AG20443 (cell line): ENCODE data around the gene DIS3L2.
"Not testable (repeated sequence)": the region's sequence is repeated elsewhere in the genome, so short reads cannot be mapped to it uniquely, and the experiment has no call there.

Experiments used
- DNase-seq: peaks from one replicate; pipeline ENCODE4 v3.0.0; 2012; ENCODE audit warnings: low spot score, mixed read lengths

DIS3L2 gene

DNA sequence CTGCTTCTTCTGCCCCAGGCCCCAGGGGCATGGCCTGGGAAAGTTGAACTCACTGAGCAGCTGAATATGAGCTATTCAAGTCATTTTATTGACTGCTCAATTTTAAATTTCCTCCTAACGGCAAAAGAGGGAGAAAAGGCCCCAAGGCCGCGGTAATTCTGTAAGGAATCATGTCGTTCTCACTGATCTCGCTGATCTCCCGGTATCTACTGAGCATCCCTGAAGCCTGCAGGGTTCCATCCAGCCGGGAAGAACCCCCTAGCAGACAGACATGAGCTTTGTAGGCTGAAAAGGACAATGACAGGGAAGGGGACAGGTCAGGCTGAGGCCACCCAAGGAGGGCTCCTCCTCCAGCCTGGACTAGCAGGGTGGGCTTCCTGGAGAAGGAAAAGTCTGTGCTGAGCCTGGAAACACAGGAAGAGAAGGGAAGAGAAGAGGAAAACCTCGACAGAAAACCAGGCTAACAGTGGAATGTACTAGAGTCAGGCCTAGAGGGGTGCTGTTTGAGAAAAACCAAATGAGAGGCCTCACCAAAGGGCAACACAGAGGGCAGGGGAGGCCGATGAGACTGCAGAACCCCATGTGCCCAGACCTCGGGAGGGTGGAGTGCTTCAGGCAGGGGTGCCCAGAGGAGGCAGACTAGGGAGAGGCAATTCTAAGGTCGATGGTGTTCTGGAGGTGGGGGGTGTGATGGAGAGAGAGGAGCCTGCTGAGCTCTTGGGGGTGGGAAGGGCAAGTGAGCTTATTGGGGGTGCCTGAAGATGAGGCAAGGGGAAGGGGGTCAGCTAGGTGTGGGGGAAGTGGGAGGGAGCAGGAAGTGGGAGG lies 32.4 kb upstream of the DIS3L2 start:
- peak; percentile 8 for DNase-seq

DNA sequence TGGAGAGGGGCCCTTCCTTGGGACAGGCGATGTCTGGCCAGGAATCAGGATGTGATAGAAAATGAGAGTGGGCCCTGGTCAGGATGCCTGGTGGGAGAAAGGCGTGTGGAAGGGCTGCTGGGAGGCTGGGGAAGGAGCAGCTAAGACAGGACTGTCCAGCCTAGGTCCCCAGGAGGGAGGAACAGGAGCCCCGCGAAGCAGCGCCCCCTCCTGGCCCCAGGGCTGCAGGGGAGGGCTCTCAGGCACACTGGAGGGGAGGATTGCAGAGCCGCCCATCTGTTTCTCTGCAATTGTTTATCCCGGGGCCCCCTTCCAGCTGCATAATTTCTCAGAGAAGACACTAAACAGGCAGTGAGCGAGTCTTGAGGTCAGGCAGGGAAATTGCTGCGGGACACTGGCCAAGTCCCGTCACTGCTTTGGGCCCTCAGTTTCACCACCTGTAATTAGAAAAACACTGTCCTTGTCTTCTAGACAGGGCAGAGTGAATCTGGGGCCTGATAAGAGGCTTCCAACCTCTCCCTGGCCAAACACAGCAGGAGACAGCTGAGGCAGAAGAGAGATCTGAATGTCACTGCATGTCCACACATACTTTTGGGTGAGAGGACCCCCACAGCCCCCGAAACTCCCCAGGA lies 31.4 kb upstream of the DIS3L2 start:
- peak; percentile 41 for DNase-seq

DNA sequence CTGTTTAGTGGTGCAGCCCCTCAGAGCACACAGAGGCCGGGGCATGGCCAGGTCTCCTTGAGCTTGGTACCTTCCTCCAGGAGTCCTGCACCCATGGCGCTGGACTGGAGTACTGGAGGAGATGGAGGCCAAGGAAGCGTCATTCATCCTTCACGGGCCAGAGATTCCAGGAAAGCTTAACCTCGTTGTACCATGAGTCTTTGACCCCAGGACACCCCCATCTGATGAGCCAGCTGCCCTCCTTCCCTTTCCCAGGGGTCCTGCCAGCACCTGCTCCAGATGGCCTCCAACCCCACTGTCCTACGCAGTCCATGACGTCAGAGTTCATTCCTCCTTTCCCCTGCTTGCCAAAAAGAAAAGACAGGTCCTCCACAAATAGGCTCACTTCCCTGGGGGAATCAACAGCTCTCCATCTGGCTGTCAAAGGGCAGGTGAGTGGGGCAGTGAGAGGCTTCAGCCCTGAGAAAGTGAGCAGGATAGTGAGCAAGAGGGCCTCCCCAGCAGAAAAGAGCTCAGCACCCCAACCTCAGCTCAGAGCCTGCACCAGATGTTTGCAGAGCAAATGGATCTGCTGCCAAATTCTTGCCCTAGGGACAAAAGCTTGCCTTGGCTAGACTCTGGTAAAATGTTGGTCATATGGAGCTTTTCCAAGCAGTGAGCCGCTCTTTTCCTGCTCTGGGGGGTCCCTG lies 30.8 kb upstream of the DIS3L2 start:
- peak; percentile 7 for DNase-seq

DNA sequence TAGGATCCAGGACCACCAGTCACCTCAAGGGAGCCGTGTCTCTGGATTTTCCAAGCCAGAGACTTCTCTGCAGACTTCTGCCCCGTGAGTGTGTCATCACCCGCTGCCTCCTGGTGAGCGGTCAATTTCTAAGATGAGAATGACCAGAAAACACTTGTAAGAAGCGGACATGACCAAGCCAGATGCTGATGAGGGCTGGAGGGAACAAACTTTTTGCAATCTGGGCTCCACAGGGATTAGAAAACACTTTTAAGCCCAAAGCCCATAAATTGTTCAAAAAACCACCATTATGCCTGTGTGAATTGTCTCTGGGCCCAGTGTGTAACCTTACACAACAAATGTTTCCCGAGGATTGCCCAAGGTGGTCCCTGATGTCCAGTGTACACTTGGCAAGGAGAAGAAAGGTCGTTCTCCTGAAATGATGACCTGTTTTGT lies 30.0 kb upstream of the DIS3L2 start:
- DNase-seq, result peak; percentile 7

DNA sequence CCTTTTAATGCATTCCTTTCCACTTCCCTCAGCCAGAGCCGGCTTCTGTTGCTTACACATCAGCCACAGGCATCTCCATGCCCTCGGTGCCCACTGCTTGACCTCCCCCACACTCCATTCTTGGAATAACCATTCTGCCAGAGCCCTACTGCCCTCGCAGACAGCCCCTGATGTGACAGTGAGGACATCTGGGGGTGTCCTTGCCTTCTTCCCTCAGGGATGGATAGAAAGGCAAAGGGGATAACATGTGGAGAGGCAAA lies 28.9 kb upstream of the DIS3L2 start:
- DNase-seq, result no peak

DNA sequence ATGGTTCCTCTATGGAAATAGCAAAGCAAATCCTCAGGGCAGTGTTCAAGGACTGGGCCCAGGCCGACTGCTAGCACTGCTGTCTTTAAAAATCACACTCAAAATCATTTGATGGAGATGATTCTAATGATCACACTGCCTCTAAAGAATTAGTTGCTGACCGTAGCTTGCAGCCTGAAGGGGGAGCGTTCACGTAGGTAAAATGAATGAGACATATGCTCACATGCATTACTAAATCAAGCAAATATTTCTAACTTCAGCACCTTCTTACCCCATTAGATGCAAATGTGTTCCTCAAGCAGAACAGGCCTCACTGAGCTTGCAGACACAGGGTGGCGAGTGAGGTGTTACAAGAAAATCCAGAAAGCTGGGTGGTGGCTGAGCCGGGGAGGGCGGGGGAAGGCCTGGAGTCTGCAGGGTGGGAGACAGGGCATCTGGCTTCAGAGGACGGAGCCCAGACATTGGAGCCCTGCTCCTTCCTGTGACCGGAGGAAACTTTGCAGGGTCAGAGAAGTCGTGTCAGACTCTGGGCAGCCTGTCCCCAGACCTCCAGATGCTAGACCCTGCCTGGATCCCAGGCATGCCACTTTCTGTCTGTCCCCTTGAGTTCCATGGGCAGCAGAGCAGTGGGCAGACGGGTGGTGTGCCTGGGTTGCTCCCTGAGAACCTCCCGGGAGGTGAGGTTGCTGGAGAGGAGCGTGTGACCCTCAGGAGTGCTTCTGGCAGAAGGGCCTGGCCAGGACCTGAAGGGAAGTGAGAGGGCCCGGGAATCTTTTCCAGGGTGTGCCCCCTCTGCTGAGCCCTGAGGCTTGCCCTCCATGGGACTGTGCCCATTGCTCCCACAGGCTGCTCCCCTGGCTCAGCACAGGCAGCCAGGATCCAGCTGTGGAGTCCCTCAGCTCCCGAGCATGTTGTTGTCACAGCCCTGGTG lies 28.3 kb upstream of the DIS3L2 start:
- DNase-seq, result peak; percentile 5

DNA sequence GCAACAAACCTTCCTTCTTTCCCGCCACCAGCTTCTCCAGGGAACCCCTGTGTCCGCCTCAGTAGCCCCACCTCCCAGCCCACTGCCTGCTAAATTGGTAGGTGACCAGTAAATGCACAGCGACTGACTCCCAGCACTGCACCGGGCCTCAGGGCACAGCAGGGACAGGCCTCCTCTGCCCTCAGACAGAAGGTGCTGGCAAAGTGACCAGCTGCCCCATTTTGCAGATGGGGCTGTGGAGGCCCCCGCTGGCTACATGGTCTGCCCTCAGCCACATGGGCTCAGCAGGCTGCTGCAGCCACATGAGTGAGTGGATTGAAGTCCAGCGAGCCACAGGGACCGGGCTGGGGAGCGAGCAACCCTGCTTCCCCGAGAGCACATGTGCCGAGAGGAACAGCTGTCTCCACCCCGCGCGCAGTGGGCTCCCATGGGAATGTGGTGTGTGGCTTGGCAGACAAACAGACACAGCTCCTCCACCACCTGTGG lies 27.6 kb upstream of the DIS3L2 start:
- DNase-seq, result peak; percentile 46

DNA sequence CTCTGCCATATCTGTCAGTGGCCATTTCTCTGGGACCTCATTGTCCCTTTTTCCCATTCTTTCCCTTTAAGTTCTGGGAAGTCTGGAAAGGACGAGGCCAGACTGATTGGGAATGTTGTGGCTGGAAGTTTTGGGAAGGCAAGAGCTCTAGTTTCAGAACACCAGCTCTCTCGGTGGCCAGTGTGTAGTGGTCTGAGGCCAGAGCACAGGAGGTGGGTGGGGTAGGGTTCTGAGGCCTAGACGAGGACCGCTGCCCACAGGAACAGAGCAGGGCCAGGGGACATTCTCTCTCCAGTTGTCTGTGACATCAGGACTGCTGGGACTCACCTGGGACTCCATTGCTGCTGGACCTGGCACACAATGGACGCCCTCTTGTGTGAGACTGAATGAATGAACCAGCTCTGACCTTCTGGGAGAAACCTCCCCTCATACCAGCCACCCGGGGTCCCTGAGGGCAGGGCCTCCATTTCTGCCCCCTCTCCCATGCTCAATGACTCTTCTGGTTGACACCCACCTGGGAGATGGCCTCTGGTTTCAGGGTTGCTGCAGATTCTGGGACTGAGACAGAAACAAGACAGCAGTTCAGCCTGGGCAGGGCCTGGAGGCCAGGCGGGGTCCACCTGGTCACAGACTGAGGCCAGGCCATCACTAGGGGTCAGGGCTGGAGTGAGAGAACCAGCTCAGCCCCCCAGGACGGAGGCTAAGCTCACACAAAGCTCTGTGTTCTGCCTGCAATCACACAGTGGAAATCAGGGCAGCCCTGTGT lies 26.9 kb upstream of the DIS3L2 start:
- peak; percentile 4 for DNase-seq

DNA sequence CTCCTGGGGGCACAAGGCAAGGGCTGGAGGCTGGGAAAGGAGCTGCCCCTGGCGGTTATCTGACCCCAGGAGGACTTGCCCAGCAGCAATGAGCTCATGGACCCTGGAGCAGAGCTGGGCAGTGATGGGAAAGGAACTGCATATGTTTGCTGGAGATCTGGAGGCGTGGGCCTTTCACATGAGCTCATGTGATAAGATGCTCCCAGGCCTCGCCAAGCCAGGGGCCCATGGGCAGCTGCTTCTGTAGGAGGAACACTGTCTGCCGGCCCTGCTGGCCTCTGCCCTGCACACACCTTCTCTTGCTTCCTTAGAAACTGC lies 26.3 kb upstream of the DIS3L2 start:
- peak; percentile 8 for DNase-seq

DNA sequence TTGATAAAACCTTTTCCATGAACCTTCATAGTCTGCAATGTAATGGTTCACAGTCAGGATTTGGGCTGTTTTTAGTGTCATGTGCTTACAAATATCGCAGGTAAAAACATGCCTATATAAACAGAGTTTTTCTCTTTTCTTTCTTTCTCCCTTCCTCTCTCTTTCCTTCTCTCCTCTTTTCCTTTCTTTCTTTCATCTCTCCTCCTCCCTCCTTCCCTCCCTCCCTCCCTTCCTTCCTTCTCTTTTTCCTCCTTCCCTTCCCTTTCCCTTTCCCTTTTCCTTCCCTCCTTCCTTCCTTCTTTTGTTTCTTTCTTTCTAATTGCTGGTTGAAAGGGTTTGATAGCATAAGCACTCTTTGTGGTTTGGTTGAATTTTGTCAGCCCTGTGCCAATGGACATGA lies 25.7 kb upstream of the DIS3L2 start:
- no peak for DNase-seq

DNA sequence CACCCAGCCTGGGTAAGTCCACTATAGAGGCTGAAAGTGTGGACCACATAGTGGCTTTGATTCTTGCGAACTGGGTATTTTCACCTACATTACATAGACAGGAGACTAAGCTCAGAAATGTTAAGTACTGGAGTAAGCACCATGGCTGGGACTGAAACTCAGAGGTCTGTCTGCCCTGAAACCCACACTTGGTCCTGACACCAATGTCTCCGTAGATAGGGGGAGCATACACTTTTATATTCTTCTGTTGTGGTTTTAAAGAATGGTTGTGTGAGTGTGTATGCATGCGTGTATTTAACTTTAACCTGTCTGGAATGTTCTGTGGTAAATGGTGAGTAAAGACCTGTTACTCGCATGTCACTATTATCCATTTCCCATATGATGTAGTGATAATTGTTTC lies 25.0 kb upstream of the DIS3L2 start:
- peak; percentile 3 for DNase-seq

DNA sequence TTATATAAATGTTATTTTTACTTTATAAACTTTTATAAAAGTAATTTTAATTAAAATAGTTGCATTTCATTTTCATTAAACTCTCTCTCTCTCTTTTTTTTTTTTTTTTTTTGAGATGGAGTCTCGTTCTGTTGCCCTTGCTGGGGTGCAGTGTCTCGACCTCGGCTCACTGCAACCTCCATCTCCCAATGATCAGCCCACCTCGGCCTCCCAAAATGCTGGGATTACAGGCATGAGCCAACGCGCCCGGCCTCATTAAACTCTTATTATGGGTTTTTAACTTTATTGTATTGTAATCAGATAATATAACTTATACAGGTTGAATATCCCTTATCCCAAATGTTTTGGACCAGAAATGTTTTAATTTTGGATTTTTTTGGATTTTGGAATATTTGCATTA lies 24.5 kb upstream of the DIS3L2 start:
- no peak for DNase-seq

DNA sequence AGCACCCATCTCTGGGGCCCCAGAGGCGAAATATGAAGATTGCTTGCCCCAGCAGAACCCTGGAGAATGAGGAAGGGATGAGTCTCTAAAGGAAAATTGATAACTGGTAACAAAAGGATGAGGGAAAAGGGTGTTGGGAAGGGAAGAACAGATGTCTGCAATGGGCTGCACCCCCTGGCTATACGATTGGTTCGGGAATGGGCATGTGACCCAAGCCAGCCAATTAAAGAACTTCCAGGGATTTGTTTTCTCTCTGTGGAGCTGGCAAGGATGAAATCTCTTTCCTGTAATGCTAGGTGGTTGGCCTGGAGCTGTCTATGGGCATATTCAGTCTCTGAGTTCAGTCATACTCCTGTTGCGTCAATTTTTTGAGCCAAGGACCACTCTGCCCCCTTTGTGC lies 22.5 kb upstream of the DIS3L2 start:
- peak; percentile 2 for DNase-seq

DNA sequence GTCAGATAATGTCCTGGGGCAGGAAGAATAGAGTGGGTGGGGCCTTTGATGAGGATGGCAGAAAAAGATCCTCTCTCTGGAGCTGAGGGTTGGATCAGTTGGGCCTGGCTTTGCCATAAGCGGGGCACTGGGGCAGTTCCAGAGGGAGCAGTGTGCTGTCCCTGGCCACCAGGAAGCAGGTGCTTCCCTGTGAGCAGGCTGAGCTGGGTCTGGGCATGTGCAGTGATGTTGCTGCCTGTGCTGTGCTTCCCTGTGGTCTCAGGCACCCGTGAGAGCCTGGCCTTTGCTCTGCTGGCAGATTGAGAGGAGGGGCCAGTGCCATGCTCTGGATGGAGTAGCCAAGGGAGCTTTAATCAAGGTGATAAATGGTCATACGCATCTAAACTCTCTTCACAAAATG lies 20.7 kb upstream of the DIS3L2 start:
- no peak for DNase-seq

DNA sequence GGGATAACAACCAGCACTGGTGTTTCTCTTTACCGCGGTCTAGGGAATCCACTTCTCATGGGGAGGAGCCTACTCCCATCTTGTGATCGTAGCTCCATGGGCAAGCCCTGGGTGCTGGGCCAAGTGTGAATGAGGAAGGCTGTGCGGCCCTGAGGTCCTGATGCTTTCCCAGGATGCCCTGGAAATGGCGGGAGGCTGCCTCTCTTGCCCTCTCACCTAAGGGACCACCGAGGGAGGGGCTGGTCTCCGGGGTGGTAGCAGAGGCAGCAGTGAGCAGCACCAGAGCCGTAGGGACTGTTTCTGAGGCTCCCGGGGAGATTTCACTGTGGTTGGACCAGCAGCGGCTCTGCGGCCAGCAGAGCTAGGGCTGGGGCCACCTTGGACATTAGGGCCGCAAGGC lies 19.8 kb upstream of the DIS3L2 start:
- no peak for DNase-seq

DNA sequence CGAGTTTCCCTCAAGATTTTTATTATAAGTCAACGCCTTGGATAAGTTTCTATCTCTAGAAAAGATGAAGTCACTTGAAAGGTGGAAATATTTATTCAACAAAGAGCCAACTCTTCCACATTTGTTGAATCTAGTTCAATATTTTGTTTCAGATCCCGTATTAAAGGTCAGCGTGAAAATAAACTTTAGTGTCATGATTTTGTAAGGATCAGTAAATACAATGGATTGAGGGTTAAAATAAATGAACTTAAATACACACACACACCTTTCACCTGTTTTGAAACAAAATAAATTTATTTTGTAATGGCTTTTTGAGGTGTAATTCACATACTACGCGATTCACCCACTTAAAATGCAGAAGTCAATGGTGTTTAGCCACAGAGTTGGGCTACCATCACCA lies 19.3 kb upstream of the DIS3L2 start:
- DNase-seq, result no peak

DNA sequence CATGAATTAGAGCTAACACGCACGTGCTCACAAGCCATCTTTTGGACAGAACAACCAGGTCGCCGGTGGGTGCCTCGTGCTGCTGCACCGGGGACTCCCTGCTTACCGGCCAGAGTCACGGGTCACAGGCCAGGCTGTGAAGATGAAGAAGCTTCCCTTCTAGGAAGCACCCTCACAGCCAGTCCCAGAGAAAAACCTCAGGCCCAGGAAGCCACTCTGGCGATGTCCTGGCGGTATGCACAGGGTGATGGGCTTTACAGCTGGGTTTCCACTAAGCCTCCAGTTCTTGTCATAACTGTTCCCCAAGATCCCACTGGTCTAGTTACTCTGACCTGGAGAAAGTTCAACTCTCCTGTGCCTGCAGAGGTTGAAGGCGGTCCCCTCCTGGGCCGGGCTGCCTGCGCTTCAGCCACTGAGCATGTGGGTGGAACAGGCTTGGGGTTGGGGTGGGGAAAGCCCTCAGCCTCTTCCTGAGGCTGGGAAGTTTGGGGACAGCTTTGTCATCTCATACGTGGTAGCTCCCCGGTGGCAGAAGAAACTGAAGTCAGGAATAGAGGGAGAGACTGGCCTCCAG lies 15.2 kb upstream of the DIS3L2 start:
- no peak for DNase-seq

DNA sequence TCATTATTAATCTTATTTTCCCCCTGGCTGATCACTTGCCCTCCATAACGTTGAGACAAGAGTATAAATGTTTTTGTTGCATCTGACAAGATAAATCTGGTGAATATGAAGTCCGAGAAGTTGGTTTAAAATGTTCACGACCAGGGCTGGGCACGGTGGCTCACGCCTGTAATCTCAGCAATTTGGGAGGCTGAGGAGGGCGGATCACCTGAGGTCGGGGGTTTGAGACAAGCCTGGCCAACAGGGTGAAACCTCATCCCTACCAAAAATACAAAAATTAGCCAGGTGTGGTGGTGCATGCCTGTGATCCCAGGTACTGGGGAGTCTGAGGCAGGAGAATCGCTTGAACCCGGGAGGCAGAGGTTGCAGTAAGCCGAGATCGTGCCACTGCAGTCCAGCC lies 14.4 kb upstream of the DIS3L2 start:
- DNase-seq, result not testable (repeated sequence)

DNA sequence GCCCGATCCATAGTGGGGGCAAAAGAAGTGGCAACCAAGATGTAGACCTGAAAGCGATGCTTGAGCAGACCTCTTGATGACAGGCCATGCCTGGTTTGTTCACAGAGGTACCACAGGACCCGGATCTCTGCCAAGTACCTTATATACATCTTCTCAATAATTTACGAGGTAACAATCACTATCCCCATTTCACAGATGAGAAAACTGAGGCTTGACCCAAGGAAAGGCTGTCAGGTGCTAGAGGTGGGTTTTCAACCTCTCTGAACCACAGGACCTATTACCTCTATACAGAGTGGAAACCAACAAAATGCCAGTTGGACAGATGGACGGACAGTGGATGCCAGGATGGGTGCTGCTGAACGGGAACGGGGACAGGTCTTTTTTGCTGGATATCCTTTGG lies 13.8 kb upstream of the DIS3L2 start:
- no peak for DNase-seq

DNA sequence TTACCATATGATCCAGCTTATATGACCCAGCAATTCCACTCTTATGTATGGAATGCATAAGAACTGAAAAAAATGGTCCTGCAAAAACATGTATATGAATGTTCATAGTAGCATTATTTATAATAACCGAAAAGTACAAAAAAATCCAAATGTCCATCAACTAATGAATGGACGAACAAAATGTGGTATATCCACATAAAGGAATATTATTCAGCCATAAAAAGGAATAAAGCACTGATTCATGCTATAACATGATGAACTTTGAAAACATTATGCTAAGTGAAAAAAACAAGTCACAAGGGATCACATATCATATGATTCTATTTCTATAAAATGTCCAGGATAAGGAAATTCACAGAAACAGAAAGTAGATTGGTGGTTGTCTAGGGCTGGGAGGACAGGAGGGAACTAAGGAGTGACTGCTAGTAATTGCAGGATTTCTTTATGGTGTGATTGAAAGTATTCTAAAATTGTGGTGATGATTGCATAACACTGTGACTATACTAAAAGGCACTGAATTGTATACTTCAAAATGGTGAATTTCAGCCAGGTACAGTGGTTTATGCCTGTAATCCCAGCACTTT lies 10.0 kb upstream of the DIS3L2 start:
- no peak for DNase-seq
